ENCODE measurements around the gene GPR52.

Gene GPR52

DNA sequence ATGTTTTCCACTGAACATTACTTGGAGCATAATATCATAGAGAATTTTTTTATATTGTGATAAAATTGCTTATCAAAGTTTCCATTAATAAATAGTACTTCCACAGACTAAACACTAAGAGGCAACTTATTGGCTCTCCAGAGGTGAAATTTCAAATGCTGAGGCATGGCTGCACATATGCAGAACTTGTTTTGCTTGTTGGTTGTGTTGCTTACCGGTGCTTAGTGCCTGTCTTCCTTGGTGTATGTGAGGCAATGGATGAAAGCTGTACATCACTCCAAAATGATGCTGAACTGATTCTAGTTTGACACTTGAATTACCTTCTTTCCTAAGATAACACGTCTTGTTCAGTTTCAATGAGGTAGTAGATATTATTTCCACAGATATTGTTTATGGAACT lies 29.8 kb upstream of the GPR52 start:
- Histone ChIP-seq H3K4me1 (ENCODE audit: control insufficient read depth, insufficient read depth, low read length) (no peaks in the 10 kb centered on the region), H3K9me3 (ENCODE audit: control insufficient read depth, insufficient read depth, low read depth, low read length) (no peaks in the 10 kb centered on the region), H3K4me3 (ENCODE audit: low read depth, low read length) (no peak overlapping the region), H3K36me3 (ENCODE audit: control insufficient read depth in 2 of 2, insufficient read depth in 1 of 2, low read length in 2 of 2) (no peaks in the 10 kb centered on the region), H3K27ac (ENCODE audit: extremely low read depth, low read depth, low read length) (no peak overlapping the region)
- CTCF ChIA-PET, result no interaction called here
- POLR2A ChIA-PET, result no interaction called here
- TF ChIP-seq ZNF654 (tag by site-specific recombination; IDR thresholded peaks at IDR 0.05; ENCODE audit: low read depth) (no peak), ZNF791 (tag by site-specific recombination; IDR thresholded peaks at IDR 0.05) (no peak), ZNF211 (tag by site-specific recombination; IDR thresholded peaks at IDR 0.05; ENCODE audit: low read depth) (no peak), ZNF266 (tag by site-specific recombination; IDR thresholded peaks at IDR 0.05; ENCODE audit: low read depth) (no peak), MEIS1 (CRISPR knock-in tag; IDR thresholded peaks at IDR 0.05; ENCODE audit: borderline replicate concordance) (no peak)

DNA sequence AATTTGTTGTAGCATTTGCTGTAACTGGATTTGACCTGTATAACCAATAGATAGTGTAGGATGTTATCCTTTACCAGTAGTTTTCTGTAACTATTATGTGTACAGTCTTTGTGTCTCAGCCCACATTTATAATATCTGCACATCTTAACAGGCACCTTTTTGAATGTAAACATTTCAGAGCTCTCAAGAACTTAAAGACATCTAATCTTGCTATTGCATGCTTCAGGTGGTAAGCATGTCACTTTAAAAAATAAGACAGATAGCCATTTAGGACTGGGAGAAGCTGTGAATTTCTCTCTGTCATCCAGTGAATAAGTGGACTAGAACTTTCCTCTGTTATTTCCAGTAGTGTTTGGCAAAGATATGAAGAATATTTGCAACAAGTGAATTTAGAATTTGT lies 22.6 kb upstream of the GPR52 start:
- no peaks in the 10 kb centered on the region for H3K4me1 ChIP-seq (ENCODE audit: control insufficient read depth, insufficient read depth, low read length)
- no peak overlapping the region for H3K27ac ChIP-seq (ENCODE audit: extremely low read depth, low read depth, low read length)
- no peaks in the 10 kb centered on the region for H3K9me3 ChIP-seq (ENCODE audit: control insufficient read depth, insufficient read depth, low read depth, low read length)
- CTCF ChIA-PET, result no interaction called here
- 0 out of 2 replicates have a peak, but pooled peaks have one; percentile 10 for TF ChIP-seq SCRT2 (tag by site-specific recombination; IDR thresholded peaks at IDR 0.05)
- TF ChIP-seq KLF16 (tag by site-specific recombination; IDR thresholded peaks at IDR 0.05), result no peak
- no peaks in the 10 kb centered on the region for H3K36me3 ChIP-seq (ENCODE audit: control insufficient read depth in 2 of 2, insufficient read depth in 1 of 2, low read length in 2 of 2)
- H3K4me3 ChIP-seq (ENCODE audit: low read depth, low read length), result no peak overlapping the region
- POLR2A ChIA-PET, result no interaction called here

DNA sequence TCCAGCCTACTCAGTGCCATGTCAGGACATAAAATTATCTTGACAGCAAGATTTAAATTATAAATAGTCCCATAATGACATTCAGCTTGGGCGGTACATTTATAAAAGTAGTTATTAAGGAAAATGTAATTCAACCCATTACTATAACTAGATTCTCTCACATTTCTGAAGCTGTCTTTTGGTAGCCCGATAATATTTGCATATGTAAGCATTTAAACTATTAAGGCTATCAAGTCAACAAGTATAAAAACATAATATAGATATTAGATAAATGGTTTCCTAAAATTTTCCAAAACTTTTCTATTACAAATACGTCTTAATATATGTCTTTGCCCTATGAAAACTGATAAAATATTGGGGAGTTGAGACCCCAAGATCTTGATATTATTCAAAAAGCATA lies 21.6 kb upstream of the GPR52 start:
- no peak overlapping the region for H3K27ac ChIP-seq (ENCODE audit: extremely low read depth, low read depth, low read length)
- ChIA-PET POLR2A (no interaction called here), CTCF (no interaction called here)
- TF ChIP-seq ZNF157 (tag by site-specific recombination; IDR thresholded peaks at IDR 0.05), result no peak
- no peak for TF ChIP-seq ZNF610 (tag by site-specific recombination; IDR thresholded peaks at IDR 0.05; ENCODE audit: borderline replicate concordance)
- TF ChIP-seq, protein P1, sequence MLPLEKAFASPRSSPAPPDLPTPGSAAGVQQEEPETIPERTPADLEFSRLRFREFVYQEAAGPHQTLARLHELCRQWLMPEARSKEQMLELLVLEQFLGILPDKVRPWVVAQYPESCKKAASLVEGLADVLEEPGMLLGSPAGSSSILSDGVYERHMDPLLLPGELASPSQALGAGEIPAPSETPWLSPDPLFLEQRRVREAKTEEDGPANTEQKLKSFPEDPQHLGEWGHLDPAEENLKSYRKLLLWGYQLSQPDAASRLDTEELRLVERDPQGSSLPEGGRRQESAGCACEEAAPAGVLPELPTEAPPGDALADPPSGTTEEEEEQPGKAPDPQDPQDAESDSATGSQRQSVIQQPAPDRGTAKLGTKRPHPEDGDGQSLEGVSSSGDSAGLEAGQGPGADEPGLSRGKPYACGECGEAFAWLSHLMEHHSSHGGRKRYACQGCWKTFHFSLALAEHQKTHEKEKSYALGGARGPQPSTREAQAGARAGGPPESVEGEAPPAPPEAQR (tag by site-specific recombination; IDR thresholded peaks at IDR 0.05), result no peak
- TF ChIP-seq KLF7 (tag by site-specific recombination; IDR thresholded peaks at IDR 0.05; ENCODE audit: borderline replicate concordance), result no peak
- no peak for TF ChIP-seq SP3 (tag by site-specific recombination; IDR thresholded peaks at IDR 0.05)
- TF ChIP-seq ZNF768 (tag by site-specific recombination; IDR thresholded peaks at IDR 0.05), result no peak
- TF ChIP-seq ZNF549 (tag by site-specific recombination; IDR thresholded peaks at IDR 0.05), result no peak
- no peak for TF ChIP-seq ZNF214 (tag by site-specific recombination; IDR thresholded peaks at IDR 0.05; ENCODE audit: borderline replicate concordance)
- no peak for TF ChIP-seq ZNF707 (tag by site-specific recombination; IDR thresholded peaks at IDR 0.05)
- TF ChIP-seq ZNF202 (tag by site-specific recombination; IDR thresholded peaks at IDR 0.05; ENCODE audit: borderline replicate concordance), result no peak
- TF ChIP-seq ZNF654 (tag by site-specific recombination; IDR thresholded peaks at IDR 0.05; ENCODE audit: low read depth), result no peak
- TF ChIP-seq ZNF843 (tag by site-specific recombination; IDR thresholded peaks at IDR 0.05), result no peak
- no peak for TF ChIP-seq MEIS1 (CRISPR knock-in tag; IDR thresholded peaks at IDR 0.05; ENCODE audit: borderline replicate concordance)
- TF ChIP-seq, protein P2, sequence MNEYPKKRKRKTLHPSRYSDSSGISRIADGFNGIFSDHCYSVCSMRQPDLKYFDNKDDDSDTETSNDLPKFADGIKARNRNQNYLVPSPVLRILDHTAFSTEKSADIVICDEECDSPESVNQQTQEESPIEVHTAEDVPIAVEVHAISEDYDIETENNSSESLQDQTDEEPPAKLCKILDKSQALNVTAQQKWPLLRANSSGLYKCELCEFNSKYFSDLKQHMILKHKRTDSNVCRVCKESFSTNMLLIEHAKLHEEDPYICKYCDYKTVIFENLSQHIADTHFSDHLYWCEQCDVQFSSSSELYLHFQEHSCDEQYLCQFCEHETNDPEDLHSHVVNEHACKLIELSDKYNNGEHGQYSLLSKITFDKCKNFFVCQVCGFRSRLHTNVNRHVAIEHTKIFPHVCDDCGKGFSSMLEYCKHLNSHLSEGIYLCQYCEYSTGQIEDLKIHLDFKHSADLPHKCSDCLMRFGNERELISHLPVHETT (tag by site-specific recombination; IDR thresholded peaks at IDR 0.05), result no peak
- TF ChIP-seq, protein P3, sequence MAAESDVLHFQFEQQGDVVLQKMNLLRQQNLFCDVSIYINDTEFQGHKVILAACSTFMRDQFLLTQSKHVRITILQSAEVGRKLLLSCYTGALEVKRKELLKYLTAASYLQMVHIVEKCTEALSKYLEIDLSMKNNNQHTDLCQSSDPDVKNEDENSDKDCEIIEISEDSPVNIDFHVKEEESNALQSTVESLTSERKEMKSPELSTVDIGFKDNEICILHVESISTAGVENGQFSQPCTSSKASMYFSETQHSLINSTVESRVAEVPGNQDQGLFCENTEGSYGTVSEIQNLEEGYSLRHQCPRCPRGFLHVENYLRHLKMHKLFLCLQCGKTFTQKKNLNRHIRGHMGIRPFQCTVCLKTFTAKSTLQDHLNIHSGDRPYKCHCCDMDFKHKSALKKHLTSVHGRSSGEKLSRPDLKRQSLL (tag by site-specific recombination; IDR thresholded peaks at IDR 0.05), result no peak
- no peaks in the 10 kb centered on the region for H3K4me1 ChIP-seq (ENCODE audit: control insufficient read depth, insufficient read depth, low read length)
- H3K4me3 ChIP-seq (ENCODE audit: low read depth, low read length), result no peak overlapping the region
- H3K9me3 ChIP-seq (ENCODE audit: control insufficient read depth, insufficient read depth, low read depth, low read length), result no peaks in the 10 kb centered on the region
- H3K36me3 ChIP-seq (ENCODE audit: control insufficient read depth in 2 of 2, insufficient read depth in 1 of 2, low read length in 2 of 2), result no peaks in the 10 kb centered on the region
